AG04450 (cell line): ENCODE measurements around the gene PYGL. TPM values are rescaled to one million over a fixed set of nuclear protein-coding genes. Genes with fewer than 3 reads are reported as not detected.

Source experiments
- CTCF ChIA-PET: fragments of 300-600, 350-600 bp; formaldehyde crosslinking; extraction: SDS; loops from one replicate; lab custom pipeline; 2022; ENCODE audit warnings: antibody characterized with exemption, inconsistent platforms; lab: Charles Lee
- POLR2A ChIA-PET: fragments of 350-600 bp; formaldehyde crosslinking; extraction: SDS; loops from one replicate; lab custom pipeline; 2021; ENCODE audit warnings: antibody characterized with exemption, inconsistent platforms; lab: Yijun Ruan, JAX
- DNase-seq: peaks from one replicate; pipeline ENCODE4 v3.0.0-alpha.2; 2011; ENCODE audit warnings: low read depth, low spot score
- H3K27ac ChIP-seq: one replicate; pipeline ENCODE4 v1.5.1; 2012; ENCODE audit warnings: low read depth, low read length, control low read depth
- H3K27me3 ChIP-seq: one replicate; pipeline ENCODE4 v1.6.0; 2012; ENCODE audit warnings: low read length; ENCODE audit not compliant: control insufficient read depth, insufficient read depth
- H3K4me3 ChIP-seq: 2 replicates; pipeline ENCODE4 v1.5.1; 2011; ENCODE audit warnings: mild to moderate bottlenecking, low read depth, low read length, control low read depth
- H3K9me3 ChIP-seq: 2 replicates; pipeline ENCODE4 v1.5.1; 2012; ENCODE audit warnings: low read length; ENCODE audit not compliant: control insufficient read depth, insufficient read depth
- CTCF ChIP-seq: IDR thresholded peaks from 2 replicates; pipeline ENCODE4 v1.5.1; 2011; ENCODE audit warnings: low read depth, low read length, control low read depth, inconsistent platforms
- polyA plus RNA-seq: library from polyadenylated mRNA; depleted of rRNA; stranded (reverse); fragments of >200 nt; gene quantifications from 2 replicates; pipeline ENCODE4 v1.2.3, GENCODE V29; 2011

Gene PYGL
- polyA plus RNA-seq, 1 experiment, result 60.4 TPM

- H3K27ac ChIP-seq, result peak overlapping the region; percentile 98
- no peaks in the 10 kb centered on the region for H3K27me3 ChIP-seq
- DNase-seq, result peak; percentile 84
- H3K4me3 ChIP-seq, result no peak overlapping the region
- peak; percentile 70 for TF ChIP-seq CTCF
- H3K9me3 ChIP-seq, result no peaks in the 10 kb centered on the region
- ChIA-PET POLR2A (interaction anchor here (0.5 to 1.8 kb wide), 2 partner anchors 9 to 76 kb away, joined by 3 to 7 read pairs; no protein-coding TSS in a partner anchor), CTCF (interaction anchor here (0.6 to 4.7 kb wide), 10 partner anchors 9 to 289 kb away, joined by 3 to 36 read pairs (median 3); no protein-coding TSS in a partner anchor)
Measured at GRCh38 chr14:50955373-50956043, 11.2 kb upstream of the PYGL start.

- no peaks in the 10 kb centered on the region for H3K9me3 ChIP-seq
- ChIA-PET POLR2A (interaction anchor here (0.5 to 1.8 kb wide), 2 partner anchors 10 to 75 kb away, joined by 3 to 7 read pairs; no protein-coding TSS in a partner anchor), CTCF (interaction anchor here (0.6 to 4.7 kb wide), 11 partner anchors 8 to 289 kb away, joined by 3 to 36 read pairs (median 3); no protein-coding TSS in a partner anchor)
- no peaks in the 10 kb centered on the region for H3K27me3 ChIP-seq
- no peak overlapping the region for H3K4me3 ChIP-seq
- peak; percentile 76 for TF ChIP-seq CTCF
- peak overlapping the region; percentile 98 for H3K27ac ChIP-seq
- no peak for DNase-seq
Measured at GRCh38 chr14:50954811-50955372, 10.6 kb upstream of the PYGL start.

- no peak for TF ChIP-seq CTCF
- Histone ChIP-seq H3K27ac (no peak overlapping the region), H3K27me3 (no peaks in the 10 kb centered on the region), H3K9me3 (0 out of 2 replicates have a peak, but pooled peaks cover 4% of the 10 kb centered on the region), H3K4me3 (no peak overlapping the region)
- no peak for DNase-seq
- ChIA-PET CTCF (interaction anchor here (0.6 to 4.7 kb wide), 4 partner anchors 214 to 275 kb away, joined by 3 to 36 read pairs (median 4); no protein-coding TSS in a partner anchor), POLR2A (no interaction called here)
Measured at GRCh38 chr14:50953502-50953901, 9.2 kb upstream of the PYGL start.

- H3K27me3 ChIP-seq, result no peaks in the 10 kb centered on the region
- CTCF ChIA-PET, result no interaction called here
- no peak overlapping the region for H3K4me3 ChIP-seq
- POLR2A ChIA-PET, result no interaction called here
- DNase-seq, result no peak
- 0 out of 2 replicates have a peak, but pooled peaks cover 4% of the 10 kb centered on the region for H3K9me3 ChIP-seq
- no peak for TF ChIP-seq CTCF
- H3K27ac ChIP-seq, result no peak overlapping the region
Measured at GRCh38 chr14:50951032-50951431, 6.7 kb upstream of the PYGL start.

GRCh38 chr14:50948205-50948604, 3.9 kb upstream of the PYGL start:
- TF ChIP-seq CTCF, result no peak
- CTCF ChIA-PET, result no interaction called here
- DNase-seq, result no peak
- POLR2A ChIA-PET, result no interaction called here
- H3K4me3 ChIP-seq, result no peak overlapping the region
- no peak overlapping the region for H3K27ac ChIP-seq
- no peaks in the 10 kb centered on the region for H3K27me3 ChIP-seq
- H3K9me3 ChIP-seq, result 0 out of 2 replicates have a peak, but pooled peaks cover 4% of the 10 kb centered on the region
